ENCODE results near the gene KCNH1. TPM values are rescaled to one million over a fixed set of nuclear protein-coding genes. Genes with fewer than 3 reads are reported as not detected.

The KCNH1 gene
- total RNA-seq, 4 donors from 2014 or later, result 0.53 to 16.5 (median 2.4) TPM

DNA sequence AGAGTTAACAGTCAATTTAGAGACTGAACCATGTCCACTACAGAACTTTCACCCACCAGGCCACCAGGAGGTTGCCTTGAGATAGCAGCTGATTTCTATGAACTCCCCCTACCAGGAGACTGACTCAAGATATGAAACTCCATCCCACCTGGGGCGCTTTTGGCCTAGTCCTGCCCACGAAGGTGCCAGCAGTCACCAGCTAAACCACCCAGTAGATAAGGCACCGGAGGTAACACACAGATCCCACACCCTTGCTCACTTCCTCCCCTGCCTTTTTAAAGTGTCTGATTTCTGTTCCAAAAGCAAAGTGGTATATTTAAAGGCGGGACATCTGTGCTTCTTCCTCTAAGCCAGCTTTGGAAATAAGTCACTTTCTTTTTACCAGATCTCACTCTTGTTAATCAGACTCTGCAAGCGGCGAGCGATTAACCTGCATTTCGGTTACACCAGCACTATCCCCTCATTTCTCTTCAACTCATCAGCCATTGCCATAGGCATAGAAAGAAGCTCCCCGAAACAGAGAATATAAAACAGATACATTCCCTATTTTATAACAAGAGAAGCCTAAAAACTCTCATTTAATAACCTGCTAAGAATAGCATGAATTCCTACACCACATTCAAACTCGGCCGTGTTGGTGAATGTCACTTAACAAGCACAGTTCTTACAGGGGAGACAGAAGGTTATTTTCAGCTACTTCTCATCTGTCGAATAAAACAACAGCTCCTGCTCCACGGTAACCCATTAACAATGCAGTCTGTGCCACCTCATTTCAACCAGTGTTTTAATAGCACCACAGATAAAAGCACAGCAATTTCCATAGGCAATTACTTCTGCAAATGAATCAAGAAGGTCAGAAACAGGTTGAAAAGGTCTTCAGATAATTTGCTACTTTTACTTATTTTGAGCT, 318.1 kb downstream of the KCNH1 start:
- DNase-seq, result no peak
- Histone ChIP-seq H3K27me3 (no peaks in the 10 kb centered on the region), H3K36me3 (no peaks in the 10 kb centered on the region), H3K4me3 (no peak overlapping the region), H3K9me3 (no peaks in the 10 kb centered on the region), H3K4me1 (no peaks in the 10 kb centered on the region), H3K27ac (no peak overlapping the region)
- TF ChIP-seq, protein P1, sequence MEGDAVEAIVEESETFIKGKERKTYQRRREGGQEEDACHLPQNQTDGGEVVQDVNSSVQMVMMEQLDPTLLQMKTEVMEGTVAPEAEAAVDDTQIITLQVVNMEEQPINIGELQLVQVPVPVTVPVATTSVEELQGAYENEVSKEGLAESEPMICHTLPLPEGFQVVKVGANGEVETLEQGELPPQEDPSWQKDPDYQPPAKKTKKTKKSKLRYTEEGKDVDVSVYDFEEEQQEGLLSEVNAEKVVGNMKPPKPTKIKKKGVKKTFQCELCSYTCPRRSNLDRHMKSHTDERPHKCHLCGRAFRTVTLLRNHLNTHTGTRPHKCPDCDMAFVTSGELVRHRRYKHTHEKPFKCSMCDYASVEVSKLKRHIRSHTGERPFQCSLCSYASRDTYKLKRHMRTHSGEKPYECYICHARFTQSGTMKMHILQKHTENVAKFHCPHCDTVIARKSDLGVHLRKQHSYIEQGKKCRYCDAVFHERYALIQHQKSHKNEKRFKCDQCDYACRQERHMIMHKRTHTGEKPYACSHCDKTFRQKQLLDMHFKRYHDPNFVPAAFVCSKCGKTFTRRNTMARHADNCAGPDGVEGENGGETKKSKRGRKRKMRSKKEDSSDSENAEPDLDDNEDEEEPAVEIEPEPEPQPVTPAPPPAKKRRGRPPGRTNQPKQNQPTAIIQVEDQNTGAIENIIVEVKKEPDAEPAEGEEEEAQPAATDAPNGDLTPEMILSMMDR (IDR thresholded peaks at IDR 0.05), result no peak
- no peak for TF ChIP-seq POLR2A (IDR thresholded peaks at IDR 0.05)

DNA sequence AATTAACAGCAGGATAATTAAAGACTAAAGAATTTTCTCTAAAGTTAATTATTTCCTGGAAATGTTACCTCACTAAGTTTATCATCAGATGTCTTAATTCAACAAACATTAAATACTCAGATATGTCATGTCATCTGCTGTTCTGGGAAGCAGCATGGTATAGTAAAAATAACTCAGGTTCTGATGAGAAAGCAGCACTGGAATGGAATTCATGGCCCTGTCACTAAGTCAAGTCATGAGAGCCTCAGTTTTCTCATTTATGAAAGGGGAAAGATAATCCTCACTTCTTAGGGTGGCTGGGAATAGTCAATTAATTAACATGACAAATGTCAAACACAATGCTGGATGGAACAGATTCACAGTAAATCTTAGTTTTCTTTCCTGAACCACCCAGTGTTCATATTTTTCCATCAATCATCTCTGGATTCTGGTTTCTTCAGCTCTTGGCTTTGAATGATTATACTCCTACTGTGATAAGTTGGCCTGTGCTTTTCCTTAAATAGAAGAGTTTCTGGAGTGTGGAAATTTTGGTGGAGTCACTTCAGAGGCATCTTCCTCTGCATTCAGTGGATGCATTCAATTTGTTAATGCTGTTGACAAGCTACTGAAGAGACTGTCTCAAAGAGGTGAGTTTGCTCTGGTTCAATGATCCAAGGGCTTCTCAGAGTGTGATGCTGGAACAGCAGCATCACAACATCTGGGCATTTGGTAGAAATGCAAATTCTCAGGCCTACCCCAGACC, 319.4 kb downstream of the KCNH1 start:
- Histone ChIP-seq H3K36me3 (no peaks in the 10 kb centered on the region), H3K27me3 (no peaks in the 10 kb centered on the region), H3K4me1 (no peaks in the 10 kb centered on the region), H3K9me3 (no peaks in the 10 kb centered on the region), H3K27ac (no peak overlapping the region), H3K4me3 (no peak overlapping the region)
- TF ChIP-seq, protein P1 (IDR thresholded peaks at IDR 0.05), result no peak
- TF ChIP-seq POLR2A (IDR thresholded peaks at IDR 0.05), result no peak
- no peak for DNase-seq

DNA sequence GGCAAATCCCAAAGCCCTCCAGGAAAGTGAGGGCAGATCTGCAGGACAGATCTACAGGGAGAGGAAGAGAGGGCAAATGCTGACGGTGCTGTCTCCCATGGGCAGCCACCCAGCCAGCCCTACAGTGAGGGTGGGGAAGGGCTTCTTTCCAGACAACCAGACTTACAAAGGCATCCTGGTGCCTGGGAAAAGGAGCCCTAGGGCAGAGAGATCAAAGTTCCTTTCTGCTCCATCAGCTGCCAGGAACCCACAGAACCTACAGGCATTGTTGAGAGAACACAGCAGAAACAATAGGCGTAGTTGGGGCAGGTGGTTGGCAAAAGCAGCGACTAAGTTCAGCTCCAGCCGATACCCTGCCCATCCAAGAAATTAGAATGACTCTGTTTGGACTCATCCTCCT, 332.4 kb downstream of the KCNH1 start:
- Histone ChIP-seq H3K4me3 (no peak overlapping the region), H3K36me3 (no peaks in the 10 kb centered on the region), H3K27ac (no peak overlapping the region), H3K9me3 (no peaks in the 10 kb centered on the region), H3K27me3 (no peaks in the 10 kb centered on the region), H3K4me1 (no peaks in the 10 kb centered on the region)
- no peak for DNase-seq
- TF ChIP-seq POLR2A (IDR thresholded peaks at IDR 0.05), result no peak
- TF ChIP-seq, protein P1 (IDR thresholded peaks at IDR 0.05), result no peak

DNA sequence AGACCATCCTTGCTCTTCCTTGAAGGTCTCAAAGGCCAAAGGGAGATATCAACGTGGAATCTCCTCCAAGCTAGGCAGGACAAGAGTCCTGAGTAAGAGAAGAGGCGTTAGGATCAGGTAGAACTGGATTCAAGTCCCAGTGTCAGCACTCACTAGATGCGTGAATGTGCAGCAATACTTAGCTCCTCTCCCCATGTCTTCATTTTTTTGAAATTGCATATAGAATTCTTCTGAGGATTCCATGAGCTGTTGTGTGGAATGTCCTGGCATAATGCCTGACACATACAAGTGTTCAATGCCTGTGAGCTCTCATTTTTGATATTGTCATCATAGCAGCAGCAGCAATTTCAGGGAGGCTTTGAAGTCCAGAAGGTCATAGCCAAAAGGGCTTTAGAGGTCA, 333.2 kb downstream of the KCNH1 start:
- Histone ChIP-seq H3K36me3 (no peaks in the 10 kb centered on the region), H3K9me3 (no peaks in the 10 kb centered on the region), H3K4me3 (no peak overlapping the region), H3K27ac (no peak overlapping the region), H3K4me1 (no peaks in the 10 kb centered on the region), H3K27me3 (no peaks in the 10 kb centered on the region)
- TF ChIP-seq, protein P1 (IDR thresholded peaks at IDR 0.05), result no peak
- TF ChIP-seq POLR2A (IDR thresholded peaks at IDR 0.05), result no peak
- no peak for DNase-seq

DNA sequence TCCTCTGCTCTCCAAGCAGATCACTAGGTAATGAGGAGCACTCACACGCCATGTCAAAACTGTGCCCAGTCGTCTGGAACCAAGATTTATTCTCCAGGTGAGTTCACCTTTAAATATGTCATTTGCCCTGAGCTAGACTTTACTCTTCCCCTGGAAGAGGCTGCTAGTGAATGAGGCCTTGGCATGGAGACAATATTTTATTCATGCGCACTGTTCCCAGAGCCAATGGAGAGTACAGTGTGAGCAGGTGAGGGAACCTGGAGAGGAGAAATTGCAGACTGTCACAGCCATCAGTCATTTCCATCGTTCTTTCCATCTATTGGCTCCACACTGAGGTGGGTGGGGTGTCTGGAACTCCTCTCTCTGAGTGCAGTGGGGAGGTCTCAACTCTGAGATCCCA, 333.6 kb downstream of the KCNH1 start:
- Histone ChIP-seq H3K9me3 (no peaks in the 10 kb centered on the region), H3K4me1 (no peaks in the 10 kb centered on the region), H3K36me3 (no peaks in the 10 kb centered on the region), H3K27me3 (no peaks in the 10 kb centered on the region), H3K4me3 (no peak overlapping the region), H3K27ac (no peak overlapping the region)
- DNase-seq, result no peak
- TF ChIP-seq, protein P1 (IDR thresholded peaks at IDR 0.05), result no peak
- TF ChIP-seq POLR2A (IDR thresholded peaks at IDR 0.05), result no peak

Data from Peyer's patch (tissue), 4 donors.